Left lung (tissue), 10 donors: ENCODE results near the gene KCNMB2. TPM values are rescaled to one million over a fixed set of nuclear protein-coding genes. Genes with fewer than 3 reads are reported as not detected.

ENCODE experiments used
- ATAC-seq: fragments of 200-7000 bp; cut with Tn5 transposase; one replicate; pipeline ENCODE4 v1.9.1; 2020; ENCODE audit warnings: moderate library complexity
- DNase-seq, 4 donors: peaks; one replicate each; pipeline ENCODE4 v3.0.0-alpha.2; 2013 to 2020
- H3K27ac ChIP-seq, 2 donors: fragments of 200-600 bp; sonication (generic) in 1 of 2; one replicate each; pipeline versions ENCODE4 v1.5.0 to v1.8.0; 2020 to 2021
- H3K27me3 ChIP-seq, 2 donors: fragments of 200-600 bp; sonication (generic) in 1 of 2; one replicate each; pipeline versions ENCODE4 v1.5.0 to v1.8.0; 2020 to 2021
- H3K36me3 ChIP-seq, 2 donors: fragments of 200-600 bp; sonication (generic) in 1 of 2; one replicate each; pipeline versions ENCODE4 v1.5.0 to v1.8.0; 2020 to 2021
- H3K4me1 ChIP-seq, 2 donors: fragments of 200-600 bp; one replicate each; pipeline ENCODE4 v1.8.0; 2021
- H3K4me3 ChIP-seq, 2 donors: fragments of 200-600 bp; sonication (generic) in 1 of 2; one replicate each; pipeline versions ENCODE4 v1.5.0 to v1.8.0; 2020 to 2021; ENCODE audit warnings: mild to moderate bottlenecking in 1 of 2
- H3K9me3 ChIP-seq, 2 donors: fragments of 200-600 bp; sonication (generic) in 1 of 2; one replicate each; pipeline versions ENCODE4 v1.5.0 to v1.8.0; 2020 to 2021
- intact Hi-C, 2 donors: fragments of 100-400 bp; cut with DNase I; formaldehyde crosslinking; loops; one replicate each; pipeline versions ENCODE4 v1.11.2 to v1.14.2; 2022
- polyA plus RNA-seq, 6 donors: library from polyadenylated mRNA; unstranded; fragments of 120-200 nt; gene quantifications; one replicate each; pipeline ENCODE4 v1.2.1, GENCODE V29; 2013; ENCODE audit not compliant: insufficient read length in 6 of 6
- total RNA-seq, 2 donors: library from RNA; stranded (reverse); fragmentation: NEBNext Ultra II Directional; extraction: Animal tissue kit (Norgen Biotek cat#: 25700); gene quantifications; one replicate each; pipeline ENCODE4 v1.2.1, GENCODE V29; 2021
- TF ChIP-seq, protein P1 (sequence below), 2 donors: fragments of 200-600 bp; sonication (generic) in 1 of 2; IDR thresholded peaks; one replicate each; pipeline versions ENCODE4 v1.5.0 to v1.8.0; 2021; ENCODE audit warnings: antibody characterized with exemption in 2 of 2
- donor health status: DM: no; HTN: yes; CAD: no.
- donor health status: DM: no; HTN: no; CAD: no.

Gene KCNMB2
- total and polyA plus RNA-seq, 8 donors = 0.45 to 16.9 (median 12.1) TPM

- DNase-seq (peak in 2 of 4 donors; percentile 9 to 29), ATAC-seq (no peak)
- Histone ChIP-seq H3K4me3 (no peak overlapping the region), H3K4me1 (no peaks in the 10 kb centered on the region), H3K36me3 (no peaks in the 10 kb centered on the region), H3K27ac (no peak overlapping the region), H3K27me3 (no peaks in the 10 kb centered on the region), H3K9me3 (no peaks in the 10 kb centered on the region)
- intact Hi-C loops = no loop called here
- TF ChIP-seq, protein P1, sequence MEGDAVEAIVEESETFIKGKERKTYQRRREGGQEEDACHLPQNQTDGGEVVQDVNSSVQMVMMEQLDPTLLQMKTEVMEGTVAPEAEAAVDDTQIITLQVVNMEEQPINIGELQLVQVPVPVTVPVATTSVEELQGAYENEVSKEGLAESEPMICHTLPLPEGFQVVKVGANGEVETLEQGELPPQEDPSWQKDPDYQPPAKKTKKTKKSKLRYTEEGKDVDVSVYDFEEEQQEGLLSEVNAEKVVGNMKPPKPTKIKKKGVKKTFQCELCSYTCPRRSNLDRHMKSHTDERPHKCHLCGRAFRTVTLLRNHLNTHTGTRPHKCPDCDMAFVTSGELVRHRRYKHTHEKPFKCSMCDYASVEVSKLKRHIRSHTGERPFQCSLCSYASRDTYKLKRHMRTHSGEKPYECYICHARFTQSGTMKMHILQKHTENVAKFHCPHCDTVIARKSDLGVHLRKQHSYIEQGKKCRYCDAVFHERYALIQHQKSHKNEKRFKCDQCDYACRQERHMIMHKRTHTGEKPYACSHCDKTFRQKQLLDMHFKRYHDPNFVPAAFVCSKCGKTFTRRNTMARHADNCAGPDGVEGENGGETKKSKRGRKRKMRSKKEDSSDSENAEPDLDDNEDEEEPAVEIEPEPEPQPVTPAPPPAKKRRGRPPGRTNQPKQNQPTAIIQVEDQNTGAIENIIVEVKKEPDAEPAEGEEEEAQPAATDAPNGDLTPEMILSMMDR (IDR thresholded peaks at IDR 0.05) = no peak
These were observed 226.1 kb downstream of the KCNMB2 start for GRCh38 chr3:178762385-178762784.

DNA sequence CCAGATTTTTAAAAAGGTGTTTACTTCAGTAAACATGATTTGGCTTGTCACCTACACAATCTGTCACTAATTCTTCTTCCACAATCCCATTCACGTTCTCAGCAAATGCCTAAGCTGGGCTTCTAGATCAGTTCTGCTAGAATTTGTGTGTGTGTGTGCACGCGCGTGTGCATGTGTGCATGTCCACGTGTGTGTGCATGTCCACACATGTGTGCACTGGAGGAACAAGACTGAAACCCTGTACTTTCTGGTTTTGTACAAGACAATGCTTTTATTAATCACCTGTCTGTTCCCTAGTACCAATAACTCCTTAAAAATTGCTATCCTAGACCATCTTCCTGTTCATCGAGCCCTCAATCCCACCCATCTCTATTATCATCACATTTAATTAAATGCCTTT lies 229.2 kb downstream of the KCNMB2 start:
- intact Hi-C loops = no loop called here
- TF ChIP-seq, protein P1 (IDR thresholded peaks at IDR 0.05) = no peak
- no peak overlapping the region for H3K4me3 ChIP-seq
- H3K9me3 ChIP-seq = no peaks in the 10 kb centered on the region
- no peaks in the 10 kb centered on the region for H3K27me3 ChIP-seq
- H3K36me3 ChIP-seq = no peaks in the 10 kb centered on the region
- ATAC-seq = no peak
- no peak for DNase-seq
- no peak overlapping the region for H3K27ac ChIP-seq
- H3K4me1 ChIP-seq = no peaks in the 10 kb centered on the region

- H3K27me3 ChIP-seq = no peaks in the 10 kb centered on the region
- DNase-seq (no peak), ATAC-seq (no peak)
- intact Hi-C loops = no loop called here
- no peaks in the 10 kb centered on the region for H3K4me1 ChIP-seq
- no peak overlapping the region for H3K27ac ChIP-seq
- H3K9me3 ChIP-seq = no peaks in the 10 kb centered on the region
- no peaks in the 10 kb centered on the region for H3K36me3 ChIP-seq
- H3K4me3 ChIP-seq = no peak overlapping the region
- TF ChIP-seq, protein P1 (IDR thresholded peaks at IDR 0.05) = no peak
These were observed 231.3 kb downstream of the KCNMB2 start for GRCh38 chr3:178767581-178767980.

DNA sequence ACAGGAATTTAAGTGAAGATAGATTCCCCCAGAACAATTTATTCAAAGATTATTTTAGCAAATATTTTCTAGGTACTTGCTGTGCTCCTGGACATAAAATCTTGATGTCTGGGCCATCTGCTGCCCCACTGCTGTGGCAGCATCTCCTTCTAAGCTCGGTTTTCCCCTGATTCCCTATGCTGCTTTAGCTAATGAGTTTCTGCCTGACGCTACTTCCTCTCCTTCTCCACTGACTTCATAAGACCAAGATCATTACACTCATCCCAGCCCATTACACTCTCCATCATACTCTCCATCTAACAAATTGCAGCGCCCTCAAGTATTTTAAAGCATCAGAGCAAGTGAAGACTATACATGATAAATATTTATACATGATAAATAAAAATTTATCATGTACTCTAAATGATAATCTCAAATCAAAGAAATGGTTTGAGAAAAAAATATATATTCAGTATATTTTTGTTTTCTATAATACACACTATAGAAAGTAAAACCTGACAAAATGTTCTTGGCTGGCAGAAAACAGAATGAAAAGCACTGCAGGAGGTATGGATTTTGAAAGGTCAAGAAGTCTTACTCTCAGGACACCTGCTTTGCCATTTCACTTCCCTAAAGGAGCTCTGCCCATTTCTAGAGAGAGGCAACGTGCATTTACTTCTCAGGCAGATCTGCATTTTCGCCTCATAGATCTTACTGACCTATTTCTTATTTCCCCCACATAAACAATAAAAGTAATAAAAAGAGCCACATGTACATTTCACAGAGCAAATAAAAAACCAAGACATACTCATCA lies 232.0 kb downstream of the KCNMB2 start:
- no peak for ATAC-seq

GRCh38 chr3:178771511-178771910 lies 235.3 kb downstream of the KCNMB2 start:
- no peaks in the 10 kb centered on the region for H3K27me3 ChIP-seq
- TF ChIP-seq, protein P1 (IDR thresholded peaks at IDR 0.05) = no peak
- H3K36me3 ChIP-seq = no peaks in the 10 kb centered on the region
- ATAC-seq (no peak), DNase-seq (no peak)
- no peak overlapping the region for H3K4me3 ChIP-seq
- H3K4me1 ChIP-seq = no peaks in the 10 kb centered on the region
- intact Hi-C loops = no loop called here
- no peaks in the 10 kb centered on the region for H3K9me3 ChIP-seq
- H3K27ac ChIP-seq = no peak overlapping the region

More for the DNA sequence above, 232.0 kb downstream of the KCNMB2 start:
- intact Hi-C loops = no loop called here
- Histone ChIP-seq H3K4me1 (no peaks in the 10 kb centered on the region), H3K9me3 (no peaks in the 10 kb centered on the region), H3K27me3 (no peaks in the 10 kb centered on the region), H3K36me3 (no peaks in the 10 kb centered on the region), H3K4me3 (no peak overlapping the region), H3K27ac (no peak overlapping the region)
- TF ChIP-seq, protein P1 (IDR thresholded peaks at IDR 0.05) = no peak
- no peak for DNase-seq
